HepG2 (cell line): ENCODE results near the gene HK2. TPM values are rescaled to one million over a fixed set of nuclear protein-coding genes. Genes with fewer than 3 reads are reported as not detected.
A peak's percentile ranks its signal among the peaks of the same experiment; 100 is the strongest.

Source experiments
- ATAC-seq: fragments of 200-7000 bp; cut with Tn5 transposase; 3 replicates; pipeline ENCODE4 v1.9.1; 2020; ENCODE audit warnings: mild to moderate bottlenecking, moderate library complexity
- BruUV-seq: library from RNA; stranded (reverse); fragments of 400-500 nt; replicated peaks from 2 replicates; lab custom pipeline; 2021; lab: Mats Ljungman, UMichigan
- CTCF ChIA-PET: fragments of 300-600 bp; formaldehyde crosslinking; extraction: SDS; loops from one replicate; lab custom pipeline; 2021; ENCODE audit warnings: low total read pairs, inconsistent platforms, low intra/inter-chr PET ratio; lab: Yijun Ruan, JAX
- POLR2A ChIA-PET: fragments of 350-600 bp; sonication (Branson Sonifier 250); formaldehyde crosslinking; loops from one replicate; lab custom pipeline; 2020; ENCODE audit warnings: antibody characterized with exemption, inconsistent platforms; lab: Yijun Ruan, JAX
- DNase-seq: peaks from one replicate; pipeline ENCODE4 v3.0.0-alpha.2; 2015; ENCODE audit warnings: low spot score
- FAIRE-seq: peaks from 3 replicates; lab custom pipeline; 2011; peaks lifted over from hg19 to GRCh38; lab: Jason Lieb, UNC
- H2AFZ ChIP-seq: one replicate; pipeline ENCODE4 v1.6.1; 2011; ENCODE audit warnings: low read length, inconsistent platforms
- H3K27ac ChIP-seq: fragments of 300-600 bp; 3 replicates; pipeline ENCODE4 v1.8.0; 2011; ENCODE audit warnings: mixed run types, mild to moderate bottlenecking, mixed read lengths, low read length, inconsistent platforms; ENCODE audit not compliant: insufficient read depth; ENCODE audit errors: extremely low read length
- H3K27me3 ChIP-seq, 2 experiments: fragments of 200-600 bp in 1 of 2; 2 replicates in 1 of 2; 3 replicates in 1 of 2; pipeline versions ENCODE4 v1.6.0 to v1.8.0; 2011; ENCODE audit warnings: low read length in 2 of 2, mild to moderate bottlenecking in 2 of 2, moderate library complexity in 2 of 2, inconsistent platforms in 1 of 2; ENCODE audit not compliant: insufficient read depth in 2 of 2, control insufficient read depth in 1 of 2
- H3K36me3 ChIP-seq, 2 experiments: fragments of 200-600 bp in 1 of 2; replicated peaks in 1 of 2; 2 replicates in 1 of 2; 3 replicates in 1 of 2; pipeline versions ENCODE4 v1.5.1 to v1.8.0; 2011; ENCODE audit warnings: low read length in 2 of 2, inconsistent platforms in 1 of 2; ENCODE audit not compliant: insufficient read depth in 2 of 2, control insufficient read depth in 1 of 2
- H3K4me1 ChIP-seq: 2 replicates; pipeline ENCODE4 v1.5.1; 2012; ENCODE audit warnings: low read length, inconsistent platforms; ENCODE audit not compliant: insufficient read depth
- H3K4me2 ChIP-seq: 2 replicates; pipeline ENCODE4 v1.6.0; 2011; ENCODE audit warnings: low read depth, low read length, inconsistent platforms
- H3K4me3 ChIP-seq, 3 experiments: fragments of 200-600 bp in 1 of 3; sonication (generic), shearing (Covaris generic) in 1 of 3; replicated peaks in 1 of 3; 2 replicates each; pipeline ENCODE4 v1.5.1; 2011 to 2016; ENCODE audit warnings: low read length in 3 of 3, inconsistent platforms in 2 of 3, low read depth in 2 of 3, mild to moderate bottlenecking in 2 of 3, control low read depth in 1 of 3, mixed read lengths in 1 of 3; ENCODE audit not compliant: insufficient read depth in 1 of 3
- H3K79me2 ChIP-seq: one replicate; pipeline ENCODE4 v1.6.1; 2011; ENCODE audit warnings: low read length, inconsistent platforms; ENCODE audit not compliant: insufficient read depth
- H3K9ac ChIP-seq: 2 replicates; pipeline ENCODE4 v1.6.0; 2011; ENCODE audit warnings: mild to moderate bottlenecking, low read depth, low read length, inconsistent platforms; ENCODE audit not compliant: insufficient read depth
- H3K9me3 ChIP-seq: 2 replicates; pipeline ENCODE4 v1.5.1; 2012; ENCODE audit warnings: mild to moderate bottlenecking, low read length
- H4K20me1 ChIP-seq: 2 replicates; pipeline ENCODE4 v1.6.0; 2011; ENCODE audit warnings: inconsistent platforms, mild to moderate bottlenecking, low read length, moderate library complexity; ENCODE audit not compliant: insufficient read depth
- ASH2L ChIP-seq: fragments of 300-600, 200-600 bp; sonication (generic); IDR thresholded peaks from 2 replicates; pipeline ENCODE4 v1.7.0; 2017; ENCODE audit warnings: low read depth, mild to moderate bottlenecking, moderate library complexity, mixed read lengths, low read length; ENCODE audit not compliant: insufficient read length
- CEBPB ChIP-seq: IDR thresholded peaks from 2 replicates; pipeline ENCODE4 v1.6.1; 2011; ENCODE audit warnings: low read depth, low read length, improper control_type of control experiment, borderline replicate concordance
- GLI4 ChIP-seq: sonication (generic); formaldehyde crosslinking; IDR thresholded peaks from 2 replicates; pipeline ENCODE4 v1.5.1; 2020; ENCODE audit warnings: missing genetic modification reagents, mild to moderate bottlenecking, moderate library complexity, borderline replicate concordance
- SMYD3 ChIP-seq: sonication (generic); formaldehyde crosslinking; IDR thresholded peaks from 2 replicates; pipeline ENCODE4 v1.8.1; 2023; ENCODE audit warnings: mild to moderate bottlenecking, missing genetic modification reagents
- ZGPAT ChIP-seq: IDR thresholded peaks from 2 replicates; pipeline ENCODE4 v1.6.1; 2016; ENCODE audit warnings: mild to moderate bottlenecking
- ZNF652 ChIP-seq: IDR thresholded peaks from 2 replicates; pipeline ENCODE4 v1.6.1; 2016; ENCODE audit warnings: low read depth, borderline replicate concordance
- WGBS: methylation state at CpG from one replicate; pipeline ENCODE4 v1.1.6; 2017; ENCODE audit warnings: low lambda C conversion rate; 5-methylcytosine and 5-hydroxymethylcytosine counted together
- in situ Hi-C: cut with HindIII; loops from 2 replicates; pipeline ENCODE4 v1.10.0; 2017; ENCODE audit warnings: low pct_unique_long_range_greater_than_20kb; ENCODE audit not compliant: extremely low pct_ligation_motif_present
- intact Hi-C: fragments of 100-400 bp; cut with micrococcal nuclease; formaldehyde crosslinking; loops from one replicate; pipeline ENCODE4 v1.10.0; 2022; ENCODE audit not compliant: unreplicated experiment
- polyA plus RNA-seq, 8 experiments: library from polyadenylated mRNA; depleted of rRNA in 3 of 8; stranded (reverse) in 7 of 8; unstranded in 1 of 8; fragments of >200 nt; fragmentation: Illumina TruSeq in 4 of 8; extraction: Trizol in 4 of 8; gene quantifications; 2 replicates each; pipeline versions ENCODE4 v1.2.1 to v1.2.3, GENCODE V29; 2011 to 2016; ENCODE audit warnings: low read depth in 4 of 8, missing spikeins in 1 of 8, mixed read lengths in 1 of 8; ENCODE audit not compliant: insufficient read depth in 1 of 8
- total RNA-seq, 5 experiments: library from RNA; depleted of rRNA; stranded (reverse); fragments of >200 nt; fragmentation: Illumina TruSeq; extraction: Trizol; gene quantifications; 2 replicates each; pipeline ENCODE4 v1.2.3, GENCODE V29; 2016; ENCODE audit warnings: low read depth in 1 of 5
- TF ChIP-seq, protein P1 (sequence below): sonication (generic); formaldehyde crosslinking; IDR thresholded peaks from 2 replicates; pipeline ENCODE4; 2020; ENCODE audit warnings: missing genetic modification reagents, mild to moderate bottlenecking, borderline replicate concordance

Gene HK2
- total and polyA plus RNA-seq, 2 of the 13 experiments (the other 11 are each of a cell fraction or from before 2014, with no cell fraction given): 13.2 to 101 TPM

DNA sequence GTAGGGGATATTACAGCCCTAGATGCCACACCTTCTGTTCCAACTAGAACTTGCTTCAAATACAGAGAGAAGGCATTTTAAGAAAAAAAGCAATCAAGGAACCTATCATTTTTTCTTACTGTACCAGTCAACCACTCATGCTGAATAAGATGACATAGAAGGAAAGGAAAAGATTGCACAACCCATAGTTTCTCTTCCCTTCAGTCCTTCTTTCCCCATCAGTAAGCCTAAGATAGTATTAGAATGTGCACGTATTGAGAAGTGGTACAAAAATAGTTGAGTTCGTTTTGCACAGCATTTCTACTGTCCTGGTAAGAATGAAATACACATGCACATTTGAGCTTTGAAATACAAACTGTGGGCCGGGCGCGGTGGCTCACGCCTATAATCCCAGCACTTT lies 27.0 kb upstream of the HK2 start:
- 71% methylated on average over 6 of the region's 6 CpGs for WGBS
- no TSS peak for BruUV-seq
- FAIRE-seq (no peak), DNase-seq (no peak)
- intact Hi-C loops: no loop called here
- TF ChIP-seq ZNF652 (0 out of 2 replicates have a peak, but pooled peaks have one; percentile 1), ASH2L (peak; percentile 4), CEBPB (peak; percentile 66), GLI4 (CRISPR knock-in tag) (no peak), SMYD3 (CRISPR knock-in tag) (no peak), ZGPAT (CRISPR knock-in tag) (0 out of 2 replicates have a peak, but pooled peaks have one; percentile 20)
- TF ChIP-seq, protein P1, sequence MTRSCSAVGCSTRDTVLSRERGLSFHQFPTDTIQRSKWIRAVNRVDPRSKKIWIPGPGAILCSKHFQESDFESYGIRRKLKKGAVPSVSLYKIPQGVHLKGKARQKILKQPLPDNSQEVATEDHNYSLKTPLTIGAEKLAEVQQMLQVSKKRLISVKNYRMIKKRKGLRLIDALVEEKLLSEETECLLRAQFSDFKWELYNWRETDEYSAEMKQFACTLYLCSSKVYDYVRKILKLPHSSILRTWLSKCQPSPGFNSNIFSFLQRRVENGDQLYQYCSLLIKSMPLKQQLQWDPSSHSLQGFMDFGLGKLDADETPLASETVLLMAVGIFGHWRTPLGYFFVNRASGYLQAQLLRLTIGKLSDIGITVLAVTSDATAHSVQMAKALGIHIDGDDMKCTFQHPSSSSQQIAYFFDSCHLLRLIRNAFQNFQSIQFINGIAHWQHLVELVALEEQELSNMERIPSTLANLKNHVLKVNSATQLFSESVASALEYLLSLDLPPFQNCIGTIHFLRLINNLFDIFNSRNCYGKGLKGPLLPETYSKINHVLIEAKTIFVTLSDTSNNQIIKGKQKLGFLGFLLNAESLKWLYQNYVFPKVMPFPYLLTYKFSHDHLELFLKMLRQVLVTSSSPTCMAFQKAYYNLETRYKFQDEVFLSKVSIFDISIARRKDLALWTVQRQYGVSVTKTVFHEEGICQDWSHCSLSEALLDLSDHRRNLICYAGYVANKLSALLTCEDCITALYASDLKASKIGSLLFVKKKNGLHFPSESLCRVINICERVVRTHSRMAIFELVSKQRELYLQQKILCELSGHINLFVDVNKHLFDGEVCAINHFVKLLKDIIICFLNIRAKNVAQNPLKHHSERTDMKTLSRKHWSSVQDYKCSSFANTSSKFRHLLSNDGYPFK (CRISPR knock-in tag): no peak
- TF ChIP-seq, all 625 proteins: peak for 4
- no peaks in the 10 kb centered on the region for H4K20me1 ChIP-seq
- peaks cover 32% of the 10 kb centered on the region for H3K4me1 ChIP-seq
- POLR2A ChIA-PET: interaction anchor here (0.9 kb wide), 1 partner anchor 10 kb away, joined by 3 read pairs; no protein-coding TSS in a partner anchor
- no peak overlapping the region for H3K9ac ChIP-seq
- in situ Hi-C loops: no loop called here
- no peaks in the 10 kb centered on the region for H3K79me2 ChIP-seq
- H3K9me3 ChIP-seq: no peaks in the 10 kb centered on the region
- 0 out of 5 replicates have a peak, but pooled peaks cover 0 to 3% of the 10 kb centered on the region in 2 experiments for H3K27me3 ChIP-seq
- H3K27ac ChIP-seq: no peak overlapping the region
- H2AFZ ChIP-seq: no peak overlapping the region
- peak overlapping the region; percentile 43 for H3K4me2 ChIP-seq
- ATAC-seq: no peak
- no peaks in the 10 kb centered on the region for H3K36me3 ChIP-seq
- H3K4me3 ChIP-seq: no peak overlapping the region
- CTCF ChIA-PET: no interaction called here
